Measurements from ENCODE around the gene HM13. TPM values are rescaled to one million over a fixed set of nuclear protein-coding genes. Genes with fewer than 3 reads are reported as not detected.

HM13 gene
- polyA plus RNA-seq, 2 of the 4 experiments (the other 2 are of a cell fraction), result 164 to 178 TPM

GRCh38 chr20:31535298-31535697 lies 21.1 kb downstream of the HM13 start:
- Histone ChIP-seq H3K4me2 (no peak overlapping the region), H3K27ac (no peak overlapping the region), H3K9me3 (no peaks in the 10 kb centered on the region), H3K4me3 (no peak overlapping the region), H3K4me1 (0 out of 3 replicates have a peak, but pooled peaks cover 3% of the 10 kb centered on the region)
- ChIA-PET POLR2A (no interaction called here), CTCF (interaction anchor here (0.7 to 31.2 kb wide), 3 partner anchors 13 to 29 kb away, joined by 3 to 549 read pairs (median 7); partner anchors contain the start of gene HM13)
- DNase-seq (ENCODE audit: low read depth in 1 of 2, low spot score in 1 of 2) (no peak), FAIRE-seq (no peak), ATAC-seq (no peak)
- TF ChIP-seq, protein P1, sequence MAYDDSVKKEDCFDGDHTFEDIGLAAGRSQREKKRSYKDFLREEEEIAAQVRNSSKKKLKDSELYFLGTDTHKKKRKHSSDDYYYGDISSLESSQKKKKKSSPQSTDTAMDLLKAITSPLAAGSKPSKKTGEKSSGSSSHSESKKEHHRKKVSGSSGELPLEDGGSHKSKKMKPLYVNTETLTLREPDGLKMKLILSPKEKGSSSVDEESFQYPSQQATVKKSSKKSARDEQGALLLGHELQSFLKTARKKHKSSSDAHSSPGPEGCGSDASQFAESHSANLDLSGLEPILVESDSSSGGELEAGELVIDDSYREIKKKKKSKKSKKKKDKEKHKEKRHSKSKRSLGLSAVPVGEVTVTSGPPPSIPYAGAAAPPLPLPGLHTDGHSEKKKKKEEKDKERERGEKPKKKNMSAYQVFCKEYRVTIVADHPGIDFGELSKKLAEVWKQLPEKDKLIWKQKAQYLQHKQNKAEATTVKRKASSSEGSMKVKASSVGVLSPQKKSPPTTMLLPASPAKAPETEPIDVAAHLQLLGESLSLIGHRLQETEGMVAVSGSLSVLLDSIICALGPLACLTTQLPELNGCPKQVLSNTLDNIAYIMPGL (CRISPR knock-in tag; IDR thresholded peaks at IDR 0.05; ENCODE audit: borderline replicate concordance), result no peak
- TF ChIP-seq ZFP36 (IDR thresholded peaks at IDR 0.05; ENCODE audit: borderline replicate concordance, partially characterized antibody) (no peak), NFE2L2 (conservative IDR thresholded peaks at IDR 0.05; ENCODE audit: low read length) (no peak), SMC3 (IDR thresholded peaks at IDR 0.05) (no peak), JUNB (IDR thresholded peaks at IDR 0.05) (no peak), ESRRA (IDR thresholded peaks at IDR 0.05; ENCODE audit: borderline replicate concordance, low read length) (no peak), BHLHE40 (IDR thresholded peaks at IDR 0.05; ENCODE audit: low read depth, low read length) (no peak), MAFK (IDR thresholded peaks at IDR 0.05; ENCODE audit: partially characterized antibody) (no peak), MYC (IDR thresholded peaks at IDR 0.05; ENCODE audit: borderline replicate concordance, low read length) (no peak), HDAC2 (IDR thresholded peaks at IDR 0.05) (no peak), FOXS1 (CRISPR knock-in tag; IDR thresholded peaks at IDR 0.05) (no peak), RCOR1 (IDR thresholded peaks at IDR 0.05; ENCODE audit: low read depth, low read length) (no peak)

DNA sequence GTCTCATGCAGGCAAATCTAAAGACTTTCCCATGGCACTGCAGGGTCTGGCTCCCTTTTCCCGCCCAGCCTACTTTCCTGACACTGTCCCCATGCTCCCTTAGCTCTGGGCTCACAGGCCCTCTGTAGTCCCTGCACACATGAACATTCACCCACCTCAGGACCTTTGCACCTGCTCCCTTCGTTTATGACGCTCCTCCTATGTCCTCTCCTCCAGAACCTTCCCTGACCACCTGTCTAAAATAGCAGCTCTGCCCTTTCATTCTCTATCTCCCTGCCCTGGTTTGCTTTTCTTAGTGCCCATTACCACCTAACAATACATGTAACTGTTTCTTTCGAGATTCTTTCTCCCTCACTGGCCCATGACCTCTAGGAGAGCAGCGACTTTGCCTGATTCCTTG lies 22.3 kb downstream of the HM13 start:
- 93% methylated on average over 5 of the region's 5 CpGs for WGBS (ENCODE audit: missing lambda C conversion rate)

More for the DNA sequence above, 22.3 kb downstream of the HM13 start:
- no peak overlapping the region for H3K4me3 ChIP-seq
- H3K4me2 ChIP-seq, result no peak overlapping the region
- ChIA-PET POLR2A (no interaction called here), CTCF (interaction anchor here (1.5 to 31.2 kb wide), 3 partner anchors 14 to 76 kb away, joined by 7 to 549 read pairs (median 7); no protein-coding TSS in a partner anchor)
- DNase-seq (ENCODE audit: low read depth in 1 of 2, low spot score in 1 of 2), result no peak
- peaks cover 9% of the 10 kb centered on the region; the same call in 2 of the 3 replicates for H3K4me1 ChIP-seq
- no peak for FAIRE-seq
- no peaks in the 10 kb centered on the region for H3K9me3 ChIP-seq
- no peak for ATAC-seq
- TF ChIP-seq ZNF302 (CRISPR knock-in tag; IDR thresholded peaks at IDR 0.05) (no peak), RARB (CRISPR knock-in tag; IDR thresholded peaks at IDR 0.05) (no peak), MYC (IDR thresholded peaks at IDR 0.05; ENCODE audit: borderline replicate concordance, low read length) (no peak), FOXS1 (CRISPR knock-in tag; IDR thresholded peaks at IDR 0.05) (no peak), ESRRA (IDR thresholded peaks at IDR 0.05; ENCODE audit: borderline replicate concordance, low read length) (no peak), TFCP2L1 (CRISPR knock-in tag; IDR thresholded peaks at IDR 0.05) (no peak), MAFK (IDR thresholded peaks at IDR 0.05; ENCODE audit: partially characterized antibody) (no peak), ZC3H11A (IDR thresholded peaks at IDR 0.05) (no peak), ELK1 (IDR thresholded peaks at IDR 0.05; ENCODE audit: low read depth, low read length) (no peak), PBX3 (IDR thresholded peaks at IDR 0.05) (no peak)
- TF ChIP-seq, protein P2, sequence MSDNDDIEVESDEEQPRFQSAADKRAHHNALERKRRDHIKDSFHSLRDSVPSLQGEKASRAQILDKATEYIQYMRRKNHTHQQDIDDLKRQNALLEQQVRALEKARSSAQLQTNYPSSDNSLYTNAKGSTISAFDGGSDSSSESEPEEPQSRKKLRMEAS (IDR thresholded peaks at IDR 0.05), result no peak
- H3K27ac ChIP-seq, result no peak overlapping the region

Measured in A549 (cell line).